ENCODE results near the gene RPL22L1. TPM values are rescaled to one million over a fixed set of nuclear protein-coding genes. Genes with fewer than 3 reads are reported as not detected.
"Not testable (repeated sequence)": the region's sequence is repeated elsewhere in the genome, so short reads cannot be mapped to it uniquely, and the experiment has no call there.

RPL22L1 gene
- polyA plus RNA-seq, 2 of the 4 experiments (the other 2 are of a cell fraction), result 258 to 309 TPM

- no peak overlapping the region for H3K27ac ChIP-seq
- no peak for ATAC-seq
- POLR2A ChIA-PET, result no interaction called here
- no peaks in the 10 kb centered on the region for H3K4me1 ChIP-seq
- H3K4me2 ChIP-seq, result no peak overlapping the region
- no peak overlapping the region for H3K4me3 ChIP-seq
- CTCF ChIA-PET, result interaction anchor here (0.7 to 2.7 kb wide), 3 partner anchors 18 to 417 kb away, joined by 4 to 7 read pairs (median 4); no protein-coding TSS in a partner anchor
- FAIRE-seq, result no peak
- TF ChIP-seq NR3C1 (IDR thresholded peaks at IDR 0.05) (no peak), CHD4 (IDR thresholded peaks at IDR 0.05; ENCODE audit: borderline replicate concordance) (no peak), ATOH8 (CRISPR knock-in tag; IDR thresholded peaks at IDR 0.05; ENCODE audit: low read depth) (no peak), MAFK (IDR thresholded peaks at IDR 0.05; ENCODE audit: partially characterized antibody) (peak; percentile 43), EHF (CRISPR knock-in tag; IDR thresholded peaks at IDR 0.05) (no peak), HEYL (CRISPR knock-in tag; IDR thresholded peaks at IDR 0.05) (no peak), MAZ (IDR thresholded peaks at IDR 0.05; ENCODE audit: borderline replicate concordance, low read depth, low read length) (no peak)
- WGBS (ENCODE audit: missing lambda C conversion rate), result 90% methylated on average over 4 of the region's 4 CpGs
- DNase-seq (ENCODE audit: low read depth in 1 of 2, low spot score in 1 of 2), result no peak
- H3K9me3 ChIP-seq, result no peaks in the 10 kb centered on the region
Measured at GRCh38 chr3:170830580-170830979, 39.4 kb downstream of the RPL22L1 start.

GRCh38 chr3:170829546-170830272, 40.3 kb downstream of the RPL22L1 start:
- CTCF ChIA-PET, result interaction anchor here (0.7 to 2.0 kb wide), 5 partner anchors 9 to 416 kb away, joined by 4 to 18 read pairs (median 5); no protein-coding TSS in a partner anchor
- whole genome bisulfite sequencing (ENCODE audit: missing lambda C conversion rate), result 55% methylated on average over 9 of the region's 9 CpGs

GRCh38 chr3:170826047-170826446, 43.9 kb downstream of the RPL22L1 start:
- ATAC-seq (no peak), FAIRE-seq (no peak), DNase-seq (ENCODE audit: low read depth in 1 of 2, low spot score in 1 of 2) (no peak)
- CTCF ChIA-PET, result interaction anchor here (2.0 kb wide), 1 partner anchor 14 kb away, joined by 8 read pairs; no protein-coding TSS in a partner anchor
- no peaks in the 10 kb centered on the region for H3K4me1 ChIP-seq
- no peak overlapping the region for H3K4me2 ChIP-seq
- no peak overlapping the region for H3K4me3 ChIP-seq
- H3K27ac ChIP-seq, result no peak overlapping the region
- WGBS (ENCODE audit: missing lambda C conversion rate), result 23% methylated on average over 2 of the region's 2 CpGs
- no peaks in the 10 kb centered on the region for H3K9me3 ChIP-seq
- POLR2A ChIA-PET, result no interaction called here
- TF ChIP-seq RCOR1 (IDR thresholded peaks at IDR 0.05; ENCODE audit: low read depth, low read length) (no peak), ATOH8 (CRISPR knock-in tag; IDR thresholded peaks at IDR 0.05; ENCODE audit: low read depth) (no peak), KDM1A (IDR thresholded peaks at IDR 0.05; ENCODE audit: low read depth) (no peak), E2F6 (IDR thresholded peaks at IDR 0.05; ENCODE audit: borderline replicate concordance, low read depth) (no peak), BHLHE40 (IDR thresholded peaks at IDR 0.05; ENCODE audit: low read depth, low read length) (no peak), FOXS1 (CRISPR knock-in tag; IDR thresholded peaks at IDR 0.05) (no peak), FOSB (CRISPR knock-in tag; IDR thresholded peaks at IDR 0.05) (no peak), TP53 (CRISPR knock-in tag; IDR thresholded peaks at IDR 0.05) (no peak), POLR2A (IDR thresholded peaks at IDR 0.05; ENCODE audit: low read length) (no peak), RNF2 (IDR thresholded peaks at IDR 0.05; ENCODE audit: borderline replicate concordance, low read depth) (no peak), CBX8 (IDR thresholded peaks at IDR 0.05) (no peak), ZSCAN20 (CRISPR knock-in tag; IDR thresholded peaks at IDR 0.05) (no peak), ELK1 (IDR thresholded peaks at IDR 0.05; ENCODE audit: low read depth, low read length) (no peak), FOSL2 (IDR thresholded peaks at IDR 0.05) (no peak), FOSL2 (CRISPR knock-in tag; IDR thresholded peaks at IDR 0.05) (no peak)

More at GRCh38 chr3:170829546-170830272, 40.3 kb downstream of the RPL22L1 start:
- H3K4me1 ChIP-seq, result no peaks in the 10 kb centered on the region
- no peak for FAIRE-seq
- no peak overlapping the region for H3K4me2 ChIP-seq
- TF ChIP-seq BHLHE40 (IDR thresholded peaks at IDR 0.05; ENCODE audit: low read depth, low read length) (no peak), FOXS1 (CRISPR knock-in tag; IDR thresholded peaks at IDR 0.05) (no peak), CBX8 (IDR thresholded peaks at IDR 0.05) (no peak), ESRRA (IDR thresholded peaks at IDR 0.05; ENCODE audit: borderline replicate concordance, low read length) (no peak), MAZ (IDR thresholded peaks at IDR 0.05; ENCODE audit: borderline replicate concordance, low read depth, low read length) (no peak), HMGXB4 (CRISPR knock-in tag; IDR thresholded peaks at IDR 0.05; ENCODE audit: borderline replicate concordance) (no peak), ZNF302 (CRISPR knock-in tag; IDR thresholded peaks at IDR 0.05) (no peak)
- POLR2A ChIA-PET, result no interaction called here
- DNase-seq (ENCODE audit: low read depth in 1 of 2, low spot score in 1 of 2), result no peak
- no peak for ATAC-seq
- no peaks in the 10 kb centered on the region for H3K9me3 ChIP-seq
- H3K4me3 ChIP-seq, result no peak overlapping the region
- H3K27ac ChIP-seq, result no peak overlapping the region

GRCh38 chr3:170823562-170823961, 46.4 kb downstream of the RPL22L1 start:
- DNase-seq (ENCODE audit: low read depth in 1 of 2, low spot score in 1 of 2); H3K27ac ChIP-seq; H3K4me2 ChIP-seq; POLR2A ChIA-PET; H3K9me3 ChIP-seq; ATAC-seq; H3K4me1 ChIP-seq; FAIRE-seq; H3K4me3 ChIP-seq: not testable (repeated sequence)
- WGBS (ENCODE audit: missing lambda C conversion rate), result 65% methylated on average over 2 of the region's 2 CpGs
- CTCF ChIA-PET, result interaction anchor here (1.5 kb wide), 1 partner anchor 12 kb away, joined by 6 read pairs; no protein-coding TSS in a partner anchor

Measured in A549 (cell line).